GM19035 (cell line): ENCODE data around the gene SOBP.

Experiments
- ATAC-seq: cut with Tn5 transposase; IDR thresholded peaks from one replicate; pipeline ENCODE4 v1.9.1; 2021; ENCODE audit not compliant: unreplicated experiment

Gene SOBP

GRCh38 chr6:107709341-107709740 lies 219.4 kb downstream of the SOBP start:
- ATAC-seq, result no peak
